Sigmoid colon (tissue), 4 donors: ENCODE data around the gene NDUFAF3.
A peak's percentile ranks its signal among the peaks of the same experiment; 100 is the strongest.

ENCODE experiments used
- CTCF ChIP-seq, 4 experiments: fragments of 450-650 bp in 3 of 4; fragments of 200-600 bp in 1 of 4; IDR thresholded peaks; one replicate each; pipeline ENCODE4 v1.5.1; 2016 to 2019; ENCODE audit warnings: antibody characterized with exemption in 4 of 4, mild to moderate bottlenecking in 3 of 4, moderate library complexity in 2 of 4
- POLR2A ChIP-seq, 2 donors: fragments of 450-650 bp; IDR thresholded peaks; one replicate each; pipeline ENCODE4 v1.6.1; 2016; ENCODE audit warnings: antibody characterized with exemption in 2 of 2, mild to moderate bottlenecking in 2 of 2, moderate library complexity in 2 of 2
- POLR2AphosphoS5 ChIP-seq, 4 donors: sonication (generic); formaldehyde crosslinking; IDR thresholded peaks; one replicate each; pipeline ENCODE4 v1.6.1; 2017; ENCODE audit warnings: antibody characterized with exemption in 4 of 4

- TF ChIP-seq POLR2AphosphoS5 (IDR thresholded peaks at IDR 0.05) = peak; percentile 44 to 75 (median 62)
- TF ChIP-seq CTCF (IDR thresholded peaks at IDR 0.05) = no peak
- peak; percentile 51 to 62 for TF ChIP-seq POLR2A (IDR thresholded peaks at IDR 0.05)
Observed at GRCh38 chr3:49017971-49018706, 3.8 kb upstream of the NDUFAF3 start, which contains the start of gene DALRD3.
